ENCODE data around the gene IFNA7.
"Not testable (repeated sequence)": the region's sequence is repeated elsewhere in the genome, so short reads cannot be mapped to it uniquely, and the experiment has no call there.

The IFNA7 gene
- 0 to 0.11 (median 0) reads per million in 17 experiments for total RNA-seq

DNA sequence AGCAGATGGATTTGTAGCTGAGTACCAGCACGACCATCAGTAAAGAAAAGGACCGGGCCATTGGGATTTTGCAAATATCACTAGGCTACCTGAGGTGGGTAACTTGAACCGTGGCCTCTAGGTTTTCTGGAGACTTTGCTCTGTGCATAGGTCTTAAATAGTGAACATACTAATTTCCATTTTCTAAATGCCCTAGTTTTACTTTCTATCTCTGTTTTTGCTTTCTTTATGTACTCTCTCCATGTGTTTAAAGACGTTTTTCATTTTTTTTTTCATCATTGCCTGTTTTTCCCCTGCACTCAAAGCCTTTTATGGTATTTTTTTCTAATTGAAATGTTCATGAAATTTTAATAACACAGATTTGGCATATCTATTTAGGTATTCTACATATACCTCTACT is at the start of gene IFNA7:
TSS of gene IFNA7 (minus strand) at position 101 of the 400 bp plus-strand sequence. CDS start at position 61, 40 bp downstream.
- DNase-seq, result not testable (repeated sequence)

DNA sequence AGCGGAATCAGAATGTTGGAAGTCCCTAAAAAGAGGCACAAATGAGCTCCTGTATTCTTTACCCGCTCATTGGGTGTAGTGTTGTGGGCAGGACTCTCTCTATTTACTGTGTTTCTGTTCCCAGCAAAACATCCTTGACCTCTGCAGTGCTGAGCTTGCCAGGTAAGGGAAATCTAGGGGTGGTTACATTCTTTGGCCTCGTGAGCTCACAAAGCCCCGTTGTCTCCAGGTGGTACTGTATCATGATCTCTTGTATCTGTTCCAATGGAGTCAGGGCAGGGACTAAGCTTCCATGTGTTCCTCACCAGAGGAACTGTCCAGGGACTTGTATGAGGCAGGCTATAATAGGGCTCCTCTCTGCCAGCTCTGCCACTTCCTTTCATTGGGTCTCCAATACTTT is 49.6 kb upstream of the IFNA7 start:
- DNase-seq, result no peak

DNA sequence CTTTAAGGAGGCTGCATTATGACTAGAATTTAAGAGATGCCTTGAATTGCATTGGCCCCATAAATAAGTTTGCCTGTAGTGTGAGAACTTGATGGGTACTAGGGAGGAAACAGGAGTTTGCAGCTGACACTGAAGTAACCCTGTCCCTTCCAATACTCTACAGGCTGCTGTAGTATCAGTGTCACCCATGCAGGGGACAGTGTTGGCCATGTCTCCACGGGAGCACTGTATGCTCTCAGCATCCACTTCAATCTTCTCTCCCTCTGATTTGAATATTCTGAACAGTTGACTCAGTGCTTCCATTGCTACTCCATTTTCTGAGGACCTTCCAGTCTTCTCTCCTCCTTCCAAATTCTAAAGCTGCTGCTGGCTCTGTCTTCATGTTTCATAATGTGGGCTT is 49.2 kb upstream of the IFNA7 start:
- DNase-seq, result no peak

DNA sequence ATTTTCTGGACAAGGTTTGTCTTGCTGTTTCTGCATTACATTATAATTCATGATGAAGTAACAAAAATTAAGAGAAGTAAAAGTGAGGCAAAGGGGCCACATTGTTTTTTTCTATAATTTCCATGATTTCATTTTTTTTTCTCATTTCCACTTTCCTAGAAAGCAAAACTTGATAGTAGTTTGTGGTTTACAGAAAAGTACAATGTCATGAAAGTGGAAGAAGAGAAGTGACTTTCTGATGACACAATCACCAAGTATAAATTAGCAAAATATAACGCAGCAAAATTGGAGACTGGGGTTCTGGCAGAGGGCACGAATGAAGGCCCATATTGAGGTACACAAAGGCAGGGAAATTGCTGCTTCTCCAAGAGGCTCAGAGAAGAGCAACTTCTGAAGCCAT is 42.8 kb upstream of the IFNA7 start:
- DNase-seq, result peak in 2 of 4 experiments; percentile 50 to 51

DNA sequence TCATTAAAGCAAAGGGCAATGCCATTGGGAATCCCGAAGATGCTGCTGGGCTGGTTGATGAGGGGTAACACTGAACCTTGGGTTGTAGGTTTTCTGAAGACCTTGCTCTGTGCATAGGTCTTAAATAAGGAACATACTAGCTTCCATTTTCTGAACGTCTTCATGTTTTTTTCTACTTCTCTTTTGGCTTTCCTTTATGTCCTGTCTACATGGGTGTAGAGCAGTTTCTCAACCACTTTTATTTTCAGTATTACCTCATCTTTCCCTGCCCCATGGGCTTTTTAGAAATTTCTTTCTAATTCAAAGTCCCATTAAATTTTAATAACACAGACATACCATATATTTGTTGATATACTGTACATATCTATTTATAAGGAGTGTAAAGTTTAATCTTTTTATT is 37.9 kb upstream of the IFNA7 start, which contains the start of gene IFNA14:
TSS of gene IFNA14 (minus strand) at position 95 of the 400 bp plus-strand sequence. CDS start at position 25, 70 bp downstream.
- peak in 2 of 4 experiments; percentile 42 to 60 for DNase-seq

DNA sequence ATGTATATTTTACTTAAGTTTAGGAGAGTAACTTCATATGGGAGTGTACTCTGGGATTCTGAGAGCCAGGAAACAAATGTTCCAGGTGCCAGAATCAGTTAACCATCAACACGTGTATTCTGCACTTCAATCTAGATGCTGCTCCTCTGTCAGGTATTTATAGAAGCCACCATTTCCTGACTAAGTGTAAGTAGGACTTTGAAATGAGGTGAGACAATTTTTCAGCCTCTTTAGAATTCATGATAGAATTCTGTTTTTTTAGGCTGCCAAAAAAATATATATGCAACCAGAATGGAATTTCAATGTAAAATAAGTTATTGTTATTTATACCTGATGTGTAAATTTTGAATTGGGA is 34.3 kb upstream of the IFNA7 start:
- DNase-seq, result not testable (repeated sequence)

DNA sequence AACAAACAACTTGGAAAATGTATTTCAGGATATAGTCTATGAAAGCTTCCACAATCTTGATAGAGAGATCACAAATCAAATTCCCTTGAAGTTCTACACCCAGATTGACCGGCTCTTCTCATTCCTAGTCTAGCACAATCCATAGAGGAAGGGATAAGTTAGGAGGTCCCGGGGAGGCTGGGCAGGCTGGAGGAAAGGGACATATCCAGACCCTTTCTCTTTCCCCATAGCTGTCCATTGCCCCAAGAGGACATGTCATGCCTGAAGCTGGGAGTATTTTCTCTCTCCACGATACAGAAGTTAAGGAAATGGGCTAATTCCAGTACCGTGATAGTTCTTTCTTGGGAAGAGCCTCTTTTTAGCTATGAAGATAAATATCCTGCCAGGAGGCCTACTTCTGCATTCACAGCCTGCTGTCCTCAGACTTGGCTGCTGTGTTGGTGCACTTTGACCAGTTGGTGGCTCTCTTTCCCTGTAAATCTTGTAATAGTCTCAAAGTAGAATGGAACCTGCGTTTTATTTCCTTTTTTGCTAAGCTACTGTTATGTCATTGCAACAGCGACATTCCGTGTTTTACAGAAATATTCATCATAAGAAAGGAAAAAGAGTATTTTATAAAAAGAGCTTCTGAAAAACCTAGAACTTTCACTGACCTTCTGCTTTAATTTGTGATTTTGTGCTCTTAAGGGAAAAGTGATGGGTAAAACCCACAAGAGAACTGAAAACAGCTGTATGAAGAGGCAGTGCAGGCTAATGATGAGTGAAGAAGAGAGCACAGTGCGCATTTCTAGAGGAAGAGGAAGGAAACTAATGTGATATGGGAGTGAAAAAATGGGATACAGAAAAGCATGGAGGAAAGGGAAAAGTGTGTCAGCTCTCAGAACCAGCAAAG is 33.7 kb upstream of the IFNA7 start:
- peak; percentile 73 to 86 (median 78) for DNase-seq

DNA sequence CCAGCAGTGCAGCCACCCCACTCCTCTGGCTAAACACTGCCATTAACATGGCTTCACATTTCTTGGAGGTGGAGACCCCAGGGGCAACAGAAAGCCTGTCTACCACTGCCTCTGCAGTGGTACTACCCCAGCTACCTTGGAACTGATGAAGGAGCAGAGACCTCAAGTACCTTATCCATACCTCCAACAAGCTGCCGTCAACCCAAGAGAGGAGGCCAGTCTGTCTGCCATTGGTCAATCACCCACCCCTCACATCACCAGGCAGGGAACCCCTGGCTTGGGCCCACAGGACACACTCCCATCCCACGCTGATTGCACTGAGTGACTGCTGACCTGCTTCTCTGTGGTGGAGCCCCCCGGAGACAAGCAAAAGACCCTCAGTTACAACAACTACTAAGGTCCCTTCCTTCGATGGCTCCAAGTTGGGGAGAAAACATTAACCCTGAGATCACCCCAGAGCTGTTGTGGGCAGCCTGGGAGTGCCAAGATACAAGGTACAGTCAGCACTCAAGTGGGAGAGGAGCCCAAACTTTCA is 32.2 kb upstream of the IFNA7 start:
- DNase-seq, result no peak

DNA sequence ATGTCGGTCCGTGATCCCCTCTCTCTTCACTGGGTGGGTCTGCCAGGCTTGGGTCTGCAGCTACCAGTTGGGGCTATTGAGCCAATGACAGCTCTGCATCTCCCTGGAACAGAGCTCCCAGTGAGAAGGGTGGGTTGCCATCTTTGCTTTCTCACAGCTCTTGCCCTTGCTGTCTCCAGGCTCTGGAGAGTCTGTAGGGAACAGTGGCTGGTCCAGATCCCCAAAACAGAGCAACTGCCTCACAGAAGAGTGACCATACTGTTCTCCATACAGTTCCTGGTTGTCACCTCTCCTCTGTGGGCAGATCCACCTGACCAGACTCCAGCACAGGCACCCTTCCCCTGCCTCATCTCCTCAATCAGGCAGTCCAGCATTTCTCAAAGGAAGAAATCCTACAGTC is 31.3 kb upstream of the IFNA7 start:
- DNase-seq, result no peak

DNA sequence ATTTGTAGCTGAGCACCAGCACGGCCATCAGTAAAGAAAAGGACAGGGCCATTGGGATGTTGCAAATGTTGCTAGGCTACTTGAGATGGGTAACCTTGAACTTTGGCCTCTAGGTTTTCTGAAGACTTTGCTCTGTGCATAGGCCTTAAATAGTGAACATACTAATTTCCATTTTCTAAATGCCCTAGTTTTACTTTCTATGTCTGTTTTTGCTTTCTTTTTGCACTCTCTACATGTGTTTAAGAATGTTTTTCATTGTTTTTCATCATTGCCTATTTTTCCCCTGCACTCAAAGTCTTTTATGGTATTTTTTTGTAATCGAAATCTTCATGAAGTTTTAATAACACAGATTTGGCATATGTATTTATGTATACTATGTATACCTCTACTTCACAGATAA is 26.1 kb upstream of the IFNA7 start, which contains the start of gene IFNA17:
TSS of gene IFNA17 (minus strand) at position 101 of the 400 bp plus-strand sequence. CDS start at position 52, 49 bp downstream.
- no peak for DNase-seq

DNA sequence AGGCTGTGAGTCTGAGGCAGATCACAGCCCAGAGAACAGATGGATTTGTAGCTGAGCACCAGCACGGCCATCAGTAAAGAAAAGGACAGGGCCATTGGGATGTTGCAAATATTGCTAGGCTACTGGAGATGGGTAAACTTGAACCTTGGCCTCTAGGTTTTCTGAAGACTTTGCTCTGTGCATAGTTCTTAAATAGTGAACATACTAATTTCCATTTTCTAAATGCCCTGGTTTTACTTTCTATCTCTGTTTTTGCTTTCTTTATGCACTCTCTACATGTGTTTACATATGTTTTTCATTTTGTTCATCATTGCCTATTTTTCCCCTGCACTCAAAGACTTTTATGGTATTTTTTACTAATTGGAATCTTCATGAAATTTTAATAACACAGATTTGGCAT is 15.2 kb upstream of the IFNA7 start, which contains the start of gene IFNA16:
TSS of gene IFNA16 (minus strand) at position 101 of the 400 bp plus-strand sequence. CDS start at position 95, 6 bp downstream.
- DNase-seq, result not testable (repeated sequence)

DNA sequence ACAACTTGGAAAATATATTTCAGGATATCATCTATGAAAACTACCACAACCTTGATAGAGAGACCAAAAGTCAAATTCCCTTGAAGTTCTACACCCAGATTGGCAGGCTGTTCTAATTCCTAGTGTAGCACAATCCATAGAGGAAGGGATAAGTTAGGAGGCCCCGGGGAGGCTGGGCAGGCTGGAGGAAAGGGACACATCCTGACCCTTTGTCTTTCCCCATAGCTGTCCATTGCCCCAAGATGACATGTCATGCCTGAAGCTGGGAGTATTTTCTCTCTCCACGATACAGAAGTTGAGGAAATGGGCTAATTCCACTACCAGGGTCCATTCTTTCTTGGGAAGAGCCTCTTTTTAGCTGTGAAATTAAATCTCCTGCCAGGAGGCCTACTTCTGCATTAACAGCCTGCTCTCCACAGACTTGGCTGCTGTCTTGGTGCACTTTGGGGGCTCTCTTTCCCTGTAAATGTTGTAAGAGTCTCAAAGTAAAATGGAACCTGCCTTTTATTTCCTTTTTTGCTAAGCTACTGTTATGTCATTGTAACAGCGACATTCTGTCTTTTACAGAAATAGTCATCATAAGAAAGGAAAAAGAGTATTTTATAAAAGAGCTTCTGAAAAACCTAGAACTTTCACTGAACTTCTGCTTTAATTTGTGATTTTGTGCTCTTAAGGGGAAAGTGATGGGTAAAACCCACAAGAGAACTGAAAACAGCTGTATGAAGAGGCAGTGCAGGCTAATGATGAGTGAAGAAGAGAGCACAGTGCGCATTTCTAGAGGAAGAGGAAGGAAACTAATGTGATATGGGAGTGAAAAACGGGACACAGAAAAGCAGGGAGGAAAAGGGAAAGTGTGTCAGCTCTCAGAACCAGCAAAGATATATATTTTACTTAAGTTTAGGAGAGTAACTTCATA is 11.7 kb upstream of the IFNA7 start:
- peak; percentile 29 to 62 (median 48) for DNase-seq

DNA sequence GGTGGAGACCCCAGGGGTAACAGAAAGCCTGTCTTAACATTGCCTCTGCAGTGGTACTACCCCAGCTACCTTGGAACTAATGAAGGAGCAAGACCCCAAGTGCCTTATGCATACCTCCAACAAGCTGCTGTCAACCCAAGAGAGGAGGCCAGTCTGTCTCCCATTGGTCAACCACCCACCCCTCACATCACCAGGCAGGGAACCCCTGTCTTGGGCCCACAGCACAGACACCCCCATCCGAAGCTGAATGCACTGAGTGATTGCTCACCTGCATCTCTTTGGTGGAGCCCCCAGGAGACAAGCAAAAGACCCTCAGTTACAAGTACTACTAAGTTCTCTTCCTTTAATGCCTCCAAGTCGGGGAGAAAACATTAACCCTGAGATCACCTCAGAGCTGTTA is 10.2 kb upstream of the IFNA7 start:
- DNase-seq, result not testable (repeated sequence)

DNA sequence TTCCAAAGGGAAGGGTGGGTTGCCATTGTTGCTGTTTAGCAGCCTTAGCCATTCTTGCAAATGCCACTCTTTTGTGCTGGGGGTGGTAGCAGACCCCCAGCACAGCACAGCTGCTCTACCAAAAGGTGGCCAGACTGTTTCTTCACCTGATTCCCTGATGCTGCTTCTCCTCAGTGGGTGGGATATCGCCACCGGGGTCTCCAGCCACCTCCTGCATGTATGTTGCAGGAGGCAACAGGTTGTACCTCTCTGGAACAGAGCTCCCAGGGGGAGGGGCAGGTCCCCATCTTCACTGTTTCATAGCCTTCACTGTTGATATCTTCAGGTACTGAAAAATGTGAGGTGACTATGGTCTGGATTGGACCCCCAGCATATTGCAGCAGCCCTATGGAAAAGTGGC is 8.8 kb upstream of the IFNA7 start:
- DNase-seq, result not testable (repeated sequence)

DNA sequence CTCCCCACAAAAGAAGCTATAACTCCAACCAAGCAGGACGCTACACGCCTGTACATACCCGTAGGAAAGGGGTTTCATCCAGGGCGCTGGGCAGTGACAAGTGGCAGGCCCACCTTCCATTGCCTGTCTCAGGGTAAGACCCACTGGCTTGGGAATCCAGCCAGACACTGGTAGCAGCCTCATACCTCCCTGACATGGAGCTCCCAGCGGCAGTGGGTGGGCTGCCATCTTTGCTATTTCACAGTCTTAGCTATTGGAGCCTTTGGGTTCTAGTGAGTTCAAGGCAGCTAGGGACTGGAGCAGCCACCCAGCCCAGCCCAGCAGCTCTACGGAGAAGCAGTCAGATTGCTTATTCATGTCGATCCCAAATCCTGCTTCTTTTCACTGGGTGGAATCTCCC is 8.3 kb upstream of the IFNA7 start:
- no peak for DNase-seq

DNA sequence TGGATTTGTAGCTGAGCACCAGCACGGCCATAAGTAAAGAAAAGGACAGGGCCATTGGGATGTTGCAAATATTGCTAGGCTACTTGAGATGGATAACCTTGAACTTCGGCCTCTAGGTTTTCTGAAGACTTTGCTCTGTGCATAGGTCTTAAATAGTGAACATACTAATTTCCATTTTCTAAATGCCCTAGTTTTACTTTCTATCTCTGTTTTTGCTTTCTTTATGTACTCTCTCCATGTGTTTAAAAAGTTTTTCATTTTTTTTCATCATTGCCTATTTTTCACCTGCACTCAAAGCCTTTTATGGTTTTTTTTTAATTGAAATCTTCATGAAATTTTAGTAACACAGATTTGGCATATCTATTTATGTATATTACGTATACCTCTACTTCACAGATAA is 5.0 kb upstream of the IFNA7 start, which contains the start of gene IFNA10:
TSS of gene IFNA10 (minus strand) at position 101 of the 400 bp plus-strand sequence. CDS start at position 55, 46 bp downstream.
- not testable (repeated sequence) for DNase-seq

DNA sequence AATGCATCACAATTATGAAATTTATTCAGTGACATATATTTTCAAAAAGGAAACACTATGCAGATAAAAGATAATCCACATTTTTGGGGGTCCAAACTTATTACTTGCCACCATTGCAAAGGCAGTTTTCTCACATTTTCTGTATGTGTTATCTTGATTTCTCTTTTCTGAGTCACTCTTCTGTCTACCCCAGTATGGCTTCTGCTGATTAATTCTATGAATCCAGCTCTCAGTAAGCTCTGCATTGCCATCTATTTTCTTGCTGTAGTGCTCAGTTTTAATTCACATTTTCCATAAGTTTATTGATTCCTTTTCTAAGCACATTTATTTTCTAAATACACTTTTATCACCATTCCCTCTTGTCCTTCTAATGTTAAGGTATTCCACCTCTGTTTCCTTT is 3.2 kb upstream of the IFNA7 start:
- DNase-seq, result no peak

DNA sequence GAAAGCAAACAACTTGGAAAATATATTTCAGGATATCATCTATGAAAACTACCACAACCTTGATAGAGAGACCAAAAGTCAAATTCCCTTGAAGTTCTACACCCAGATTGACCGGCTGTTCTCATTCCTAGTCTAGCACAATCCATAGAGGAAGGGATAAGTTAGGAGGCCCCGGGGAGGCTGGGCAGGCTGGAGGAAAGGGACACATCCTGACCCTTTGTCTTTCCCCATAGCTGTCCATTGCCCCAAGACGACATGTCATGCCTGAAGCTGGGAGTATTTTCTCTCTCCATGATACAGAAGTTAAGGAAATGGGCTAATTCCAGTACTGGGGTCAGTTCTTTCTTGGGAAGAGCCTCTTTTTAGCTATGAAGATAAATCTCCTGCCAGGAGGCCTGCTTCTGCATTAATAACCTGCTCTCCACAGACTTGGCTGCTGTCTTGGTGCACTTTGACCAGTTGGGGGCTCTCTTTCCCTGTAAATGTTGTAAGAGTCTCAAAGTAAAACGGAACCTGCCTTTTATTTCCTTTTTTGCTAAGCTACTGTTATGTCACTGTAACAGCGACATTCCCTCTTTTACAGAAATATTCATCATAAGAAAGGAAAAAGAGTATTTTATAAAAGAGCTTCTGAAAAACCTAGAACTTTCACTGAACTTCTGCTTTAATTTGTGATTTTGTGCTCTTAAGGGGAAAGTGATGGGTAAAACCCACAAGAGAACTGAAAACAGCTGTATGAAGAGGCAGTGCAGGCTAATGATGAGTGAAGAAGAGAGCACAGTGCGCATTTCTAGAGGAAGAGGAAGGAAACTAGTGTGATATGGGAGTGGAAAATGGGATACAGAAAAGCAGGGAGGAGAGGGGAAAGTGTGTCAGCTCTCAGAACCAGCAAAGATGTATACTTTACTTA is 6.9 kb downstream of the IFNA7 start:
- peak; percentile 42 to 75 (median 64) for DNase-seq

DNA sequence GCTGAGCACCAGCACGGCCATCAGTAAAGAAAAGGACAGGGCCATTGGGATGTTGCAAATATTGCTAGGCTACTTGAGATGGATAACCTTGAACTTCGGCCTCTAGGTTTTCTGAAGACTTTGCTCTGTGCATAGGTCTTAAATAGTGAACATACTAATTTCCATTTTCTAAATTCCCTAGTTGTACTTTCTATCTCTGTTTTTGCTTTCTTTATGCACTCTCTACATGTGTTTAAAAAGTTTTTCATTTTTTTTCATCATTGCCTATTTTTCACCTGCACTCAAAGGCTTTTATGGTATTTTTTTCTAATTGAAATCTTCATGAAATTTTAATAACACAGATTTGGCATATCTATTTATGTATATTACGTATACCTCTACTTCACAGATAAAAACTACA is 14.5 kb downstream of the IFNA7 start, which contains the start of gene IFNA4:
TSS of gene IFNA4 (minus strand) at position 101 of the 400 bp plus-strand sequence. CDS start at position 45, 56 bp downstream.
- DNase-seq, result not testable (repeated sequence)

DNA sequence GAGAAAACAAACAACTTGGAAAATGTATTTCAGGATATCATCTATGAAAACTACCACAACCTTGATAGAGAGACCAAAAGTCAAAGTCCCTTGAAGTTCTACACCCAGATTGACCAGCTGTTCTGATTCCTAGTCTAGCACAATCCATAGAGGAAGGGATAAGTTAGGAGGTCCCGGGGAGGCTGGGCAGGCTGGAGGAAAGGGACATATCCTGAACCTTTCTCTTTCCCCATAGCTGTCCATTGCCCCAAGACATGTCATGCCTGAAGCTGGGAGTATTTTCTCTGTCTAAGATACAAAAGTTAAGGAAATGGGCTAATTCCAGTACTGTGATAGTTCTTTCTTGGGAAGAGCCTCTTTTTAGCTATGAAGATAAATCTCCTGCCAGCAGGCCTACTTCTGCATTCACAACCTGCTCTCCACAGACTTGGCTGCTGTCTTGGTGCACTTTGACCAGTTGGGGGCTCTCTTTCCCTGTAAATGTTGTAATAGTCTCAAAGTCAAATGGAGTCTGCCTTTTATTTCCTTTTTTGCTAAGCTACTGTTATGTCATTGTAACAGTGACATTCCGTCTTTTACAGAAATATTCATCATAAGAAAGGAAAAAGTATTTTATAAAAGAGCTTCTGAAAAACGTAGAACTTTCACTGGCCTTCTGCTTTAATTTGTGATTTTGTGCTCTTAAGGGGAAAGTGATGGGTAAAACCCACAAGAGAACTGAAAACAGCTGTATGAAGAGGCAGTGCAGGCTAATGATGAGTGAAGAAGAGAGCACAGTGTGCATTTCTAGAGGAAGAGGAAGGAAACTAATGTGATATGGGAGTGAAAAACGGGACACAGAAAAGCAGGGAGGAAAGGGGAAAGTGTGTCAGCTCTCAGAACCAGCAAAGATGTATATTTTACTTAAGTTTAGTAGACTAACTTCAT is 18.9 kb downstream of the IFNA7 start:
- DNase-seq, result peak; percentile 63 to 74 (median 70)
